ENCODE measurements around the gene LRRFIP2.
"Not testable (repeated sequence)": the region's sequence is repeated elsewhere in the genome, so short reads cannot be mapped to it uniquely, and the experiment has no call there.

LRRFIP2 gene

GRCh38 chr3:37124435-37124834 is 49.9 kb downstream of the LRRFIP2 start:
- Histone ChIP-seq H3K27me3 (ENCODE audit: insufficient read depth, poor library complexity, severe bottlenecking) (no peaks in the 10 kb centered on the region), H3K27ac (replicated peaks) (no peak overlapping the region), H3K4me3 (replicated peaks; ENCODE audit: insufficient read depth, low read length) (no peak overlapping the region)
- DNase-seq (ENCODE audit: low read depth in 1 of 2, low spot score in 1 of 2) = no peak
- TF ChIP-seq CTCF (IDR thresholded peaks at IDR 0.05; ENCODE audit: insufficient read depth, low read length) (no peak), REST (IDR thresholded peaks at IDR 0.05; ENCODE audit: insufficient replicate concordance, low read depth) (no peak), POLR2AphosphoS5 (IDR thresholded peaks at IDR 0.05; ENCODE audit: low read depth) (no peak), SPI1 (IDR thresholded peaks at IDR 0.05; ENCODE audit: borderline replicate concordance, low read depth) (no peak), GABPA (IDR thresholded peaks at IDR 0.05; ENCODE audit: low read depth) (no peak)

- no peak overlapping the region for H3K4me3 ChIP-seq (replicated peaks; ENCODE audit: insufficient read depth, low read length)
- TF ChIP-seq CTCF (IDR thresholded peaks at IDR 0.05; ENCODE audit: insufficient read depth, low read length) (no peak), POLR2AphosphoS5 (IDR thresholded peaks at IDR 0.05; ENCODE audit: low read depth) (no peak), SPI1 (IDR thresholded peaks at IDR 0.05; ENCODE audit: borderline replicate concordance, low read depth) (no peak), REST (IDR thresholded peaks at IDR 0.05; ENCODE audit: insufficient replicate concordance, low read depth) (no peak), GABPA (IDR thresholded peaks at IDR 0.05; ENCODE audit: low read depth) (no peak)
- no peaks in the 10 kb centered on the region for H3K27me3 ChIP-seq (ENCODE audit: insufficient read depth, poor library complexity, severe bottlenecking)
- peak in 1 of 2 experiments; percentile 20 for DNase-seq (ENCODE audit: low read depth in 1 of 2, low spot score in 1 of 2)
- H3K27ac ChIP-seq (replicated peaks) = no peak overlapping the region
These were observed 51.1 kb downstream of the LRRFIP2 start for GRCh38 chr3:37123292-37123691.

- not testable (repeated sequence) for DNase-seq (ENCODE audit: low read depth in 1 of 2, low spot score in 1 of 2); H3K27me3 ChIP-seq (ENCODE audit: insufficient read depth, poor library complexity, severe bottlenecking); H3K27ac ChIP-seq (replicated peaks); H3K4me3 ChIP-seq (replicated peaks; ENCODE audit: insufficient read depth, low read length)
These were observed 52.3 kb downstream of the LRRFIP2 start for GRCh38 chr3:37122069-37122468.

- Histone ChIP-seq H3K4me3 (replicated peaks; ENCODE audit: insufficient read depth, low read length) (no peak overlapping the region), H3K27ac (replicated peaks) (no peak overlapping the region), H3K27me3 (ENCODE audit: insufficient read depth, poor library complexity, severe bottlenecking) (no peaks in the 10 kb centered on the region)
- no peak for TF ChIP-seq REST (IDR thresholded peaks at IDR 0.05; ENCODE audit: insufficient replicate concordance, low read depth)
- no peak for TF ChIP-seq SPI1 (IDR thresholded peaks at IDR 0.05; ENCODE audit: borderline replicate concordance, low read depth)
- TF ChIP-seq GABPA (IDR thresholded peaks at IDR 0.05; ENCODE audit: low read depth) = no peak
- TF ChIP-seq CTCF (IDR thresholded peaks at IDR 0.05; ENCODE audit: insufficient read depth, low read length) = no peak
- DNase-seq (ENCODE audit: low read depth in 1 of 2, low spot score in 1 of 2) = no peak
These were observed 56.2 kb downstream of the LRRFIP2 start for GRCh38 chr3:37118163-37118562.

Data from HL-60 (cell line).